CD14-positive monocyte (primary cell): Measurements from ENCODE around the gene FN1. TPM values are rescaled to one million over a fixed set of nuclear protein-coding genes. Genes with fewer than 3 reads are reported as not detected.

ENCODE experiments used
- DNase-seq, 3 donors: peaks; one replicate each; pipeline ENCODE4 v3.0.0-alpha.2; 2011 to 2022
- H2AFZ ChIP-seq: 2 replicates; pipeline ENCODE4 v1.6.0; 2012; ENCODE audit warnings: mild to moderate bottlenecking, low read depth, low read length, inconsistent platforms; ENCODE audit not compliant: insufficient read depth, poor library complexity, severe bottlenecking
- H3K27ac ChIP-seq, 2 donors: 1 replicate in 1 of 2; 2 replicates in 1 of 2; pipeline ENCODE4 v1.5.1; 2012 to 2013; ENCODE audit warnings: low read length in 2 of 2, control low read depth in 1 of 2, inconsistent platforms in 1 of 2, low read depth in 1 of 2, mild to moderate bottlenecking in 1 of 2
- H3K27me3 ChIP-seq, 2 donors: one replicate each; pipeline versions ENCODE4 v1.6.0 to v1.6.1; 2011 to 2013; ENCODE audit warnings: low read length in 2 of 2; ENCODE audit not compliant: control insufficient read depth in 2 of 2, insufficient read depth in 2 of 2
- H3K36me3 ChIP-seq, 2 donors: replicated peaks in 1 of 2; 1 replicate in 1 of 2; 2 replicates in 1 of 2; pipeline versions ENCODE4 v1.5.1 to v1.6.1; 2012 to 2013; ENCODE audit warnings: low read length in 2 of 2, control low read depth in 1 of 2, inconsistent platforms in 1 of 2, mild to moderate bottlenecking in 1 of 2; ENCODE audit not compliant: insufficient read depth in 2 of 2, control insufficient read depth in 1 of 2
- H3K4me1 ChIP-seq, 2 donors: 1 replicate in 1 of 2; 2 replicates in 1 of 2; pipeline versions ENCODE4 v1.5.1 to v1.6.1; 2012 to 2013; ENCODE audit warnings: low read length in 2 of 2, control low read depth in 1 of 2, inconsistent platforms in 1 of 2, mild to moderate bottlenecking in 1 of 2, moderate library complexity in 1 of 2; ENCODE audit not compliant: insufficient read depth in 2 of 2, control insufficient read depth in 1 of 2
- H3K4me2 ChIP-seq: replicated peaks from 2 replicates; pipeline ENCODE3; 2012; ENCODE audit warnings: low read length, moderate library complexity, mild to moderate bottlenecking; ENCODE audit not compliant: poor library complexity, severe bottlenecking; ENCODE audit errors: extremely low read depth
- H3K4me3 ChIP-seq, 3 experiments: fragments of 200-600 bp in 1 of 3; sonication (generic) in 1 of 3; replicated peaks in 1 of 3; 1 replicate in 2 of 3; 2 replicates in 1 of 3; pipeline ENCODE4 v1.5.1; 2011 to 2013; ENCODE audit warnings: low read length in 3 of 3, mild to moderate bottlenecking in 3 of 3, control low read depth in 2 of 3, low read depth in 2 of 3, inconsistent platforms in 1 of 3, moderate library complexity in 1 of 3
- H3K79me2 ChIP-seq: 2 replicates; pipeline ENCODE4 v1.6.0; 2012; ENCODE audit warnings: mild to moderate bottlenecking, control low read depth, inconsistent platforms, low read length, moderate library complexity; ENCODE audit not compliant: insufficient read depth
- H3K9ac ChIP-seq: 2 replicates; pipeline ENCODE4 v1.6.0; 2017; ENCODE audit warnings: low read length, mild to moderate bottlenecking; ENCODE audit not compliant: insufficient read depth, poor library complexity, severe bottlenecking
- H3K9me3 ChIP-seq, 2 donors: replicated peaks in 1 of 2; 1 replicate in 1 of 2; 2 replicates in 1 of 2; pipeline versions ENCODE4 v1.5.1 to v1.6.1; 2012 to 2013; ENCODE audit warnings: low read length in 2 of 2, control low read depth in 1 of 2; ENCODE audit not compliant: control insufficient read depth in 1 of 2, insufficient read depth in 1 of 2
- H4K20me1 ChIP-seq: 2 replicates; pipeline ENCODE4 v1.6.0; 2012; ENCODE audit warnings: mild to moderate bottlenecking, low read length, control low read depth, moderate library complexity; ENCODE audit not compliant: insufficient read depth
- H3K27ac Mint-ChIP-seq, 7 donors: one replicate each; pipeline ENCODE4 v1.8.0; 2020; ENCODE audit warnings: mild to moderate bottlenecking in 7 of 7, mixed read lengths in 7 of 7, moderate library complexity in 6 of 7, inconsistent platforms in 2 of 7
- H3K27me3 Mint-ChIP-seq, 3 donors: one replicate each; pipeline ENCODE4 v1.8.0; 2021 to 2022; ENCODE audit warnings: low read depth in 3 of 3, mild to moderate bottlenecking in 3 of 3, mixed read lengths in 3 of 3, moderate library complexity in 3 of 3, inconsistent platforms in 1 of 3
- H3K36me3 Mint-ChIP-seq, 2 donors: one replicate each; pipeline ENCODE4 v1.8.0; 2020; ENCODE audit warnings: mixed read lengths in 2 of 2, inconsistent platforms in 1 of 2, mild to moderate bottlenecking in 1 of 2
- H3K4me1 Mint-ChIP-seq: one replicate; pipeline ENCODE4 v1.8.0; 2020; ENCODE audit warnings: mild to moderate bottlenecking, mixed read lengths
- H3K4me3 Mint-ChIP-seq, 2 donors: one replicate each; pipeline ENCODE4 v1.8.0; 2020; ENCODE audit warnings: mild to moderate bottlenecking in 2 of 2, mixed read lengths in 2 of 2, moderate library complexity in 1 of 2
- H3K9me3 Mint-ChIP-seq, 7 donors: one replicate each; pipeline ENCODE4 v1.8.0; 2020 to 2022; ENCODE audit warnings: mixed read lengths in 7 of 7, mild to moderate bottlenecking in 6 of 7, moderate library complexity in 6 of 7, inconsistent platforms in 2 of 7
- WGBS: methylation state at CpG from one replicate; pipeline ENCODE4 v1.1.5; 2013; ENCODE audit warnings: missing lambda C conversion rate; ENCODE audit not compliant: insufficient coverage; 5-methylcytosine and 5-hydroxymethylcytosine counted together
- intact Hi-C, 2 donors: fragments of 100-400 bp; cut with micrococcal nuclease; formaldehyde crosslinking; loops; one replicate each; pipeline versions ENCODE4 v1.15.0 to v1.15.1; 2023
- polyA plus RNA-seq, 3 donors: library from polyadenylated mRNA; depleted of rRNA in 1 of 3; unstranded in 2 of 3; stranded (reverse) in 1 of 3; fragments of 300-500 nt in 2 of 3; fragments of >200 nt in 1 of 3; fragmentation: Illumina TruSeq in 2 of 3; gene quantifications; 1 replicate in 2 of 3; 2 replicates in 1 of 3; pipeline ENCODE4 v1.2.3, GENCODE V29; 2012 to 2021
- TF ChIP-seq, protein P1 (sequence below): fragments of 200-600 bp; IDR thresholded peaks from one replicate; pipeline ENCODE4 v1.8.0; 2022; ENCODE audit warnings: antibody characterized with exemption, mild to moderate bottlenecking

The FN1 gene
- polyA plus RNA-seq, 3 donors: 0.21 to 0.72 (median 0.23) TPM

DNA sequence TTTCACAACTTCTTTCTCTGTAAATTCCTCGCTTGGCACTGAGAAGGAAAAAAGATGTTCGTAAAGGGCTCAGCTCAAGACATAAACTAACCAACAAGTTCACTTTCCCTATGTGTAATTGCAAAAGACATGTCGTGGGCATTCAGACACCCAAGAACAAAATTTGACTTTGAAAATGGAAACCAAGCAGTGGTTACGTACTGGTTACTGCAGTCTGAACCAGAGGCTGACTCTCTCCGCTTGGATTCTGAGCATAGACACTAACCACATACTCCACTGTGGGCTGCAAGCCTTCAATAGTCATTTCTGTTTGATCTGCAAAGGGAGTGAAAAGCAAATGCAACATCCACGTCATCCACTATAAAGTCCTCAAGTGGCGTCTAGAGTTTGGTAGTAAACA lies 53.9 kb downstream of the FN1 start:
- no peaks in the 10 kb centered on the region for H3K36me3 ChIP-seq
- no peak overlapping the region for H2AFZ ChIP-seq
- DNase-seq: no peak
- TF ChIP-seq, protein P1, sequence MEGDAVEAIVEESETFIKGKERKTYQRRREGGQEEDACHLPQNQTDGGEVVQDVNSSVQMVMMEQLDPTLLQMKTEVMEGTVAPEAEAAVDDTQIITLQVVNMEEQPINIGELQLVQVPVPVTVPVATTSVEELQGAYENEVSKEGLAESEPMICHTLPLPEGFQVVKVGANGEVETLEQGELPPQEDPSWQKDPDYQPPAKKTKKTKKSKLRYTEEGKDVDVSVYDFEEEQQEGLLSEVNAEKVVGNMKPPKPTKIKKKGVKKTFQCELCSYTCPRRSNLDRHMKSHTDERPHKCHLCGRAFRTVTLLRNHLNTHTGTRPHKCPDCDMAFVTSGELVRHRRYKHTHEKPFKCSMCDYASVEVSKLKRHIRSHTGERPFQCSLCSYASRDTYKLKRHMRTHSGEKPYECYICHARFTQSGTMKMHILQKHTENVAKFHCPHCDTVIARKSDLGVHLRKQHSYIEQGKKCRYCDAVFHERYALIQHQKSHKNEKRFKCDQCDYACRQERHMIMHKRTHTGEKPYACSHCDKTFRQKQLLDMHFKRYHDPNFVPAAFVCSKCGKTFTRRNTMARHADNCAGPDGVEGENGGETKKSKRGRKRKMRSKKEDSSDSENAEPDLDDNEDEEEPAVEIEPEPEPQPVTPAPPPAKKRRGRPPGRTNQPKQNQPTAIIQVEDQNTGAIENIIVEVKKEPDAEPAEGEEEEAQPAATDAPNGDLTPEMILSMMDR: no peak
- no peak overlapping the region for H3K9ac ChIP-seq
- Mint-ChIP-seq H3K36me3 (no peaks in the 10 kb centered on the region), H3K4me1 (no peaks in the 10 kb centered on the region), H3K27me3 (peaks cover 1 to 4% (median 2%) of the 10 kb centered on the region in 3 donors), H3K9me3 (peaks cover 0 to 5% (median 0%) of the 10 kb centered on the region in 7 donors), H3K27ac (no peak overlapping the region), H3K4me3 (no peak overlapping the region)
- no peaks in the 10 kb centered on the region for H4K20me1 ChIP-seq
- WGBS: 92% methylated on average over 2 of the region's 7 CpGs
- no peaks in the 10 kb centered on the region for H3K9me3 ChIP-seq
- intact Hi-C loops: no loop called here
- no peaks in the 10 kb centered on the region for H3K79me2 ChIP-seq
- H3K4me3 ChIP-seq: no peak overlapping the region
- H3K27ac ChIP-seq: no peak overlapping the region
- no peak overlapping the region for H3K4me2 ChIP-seq
- no peaks in the 10 kb centered on the region for H3K27me3 ChIP-seq
- H3K4me1 ChIP-seq: no peaks in the 10 kb centered on the region

- no peaks in the 10 kb centered on the region for H4K20me1 ChIP-seq
- intact Hi-C loops: no loop called here
- H3K27ac ChIP-seq: no peak overlapping the region
- no peak for DNase-seq
- H3K4me2 ChIP-seq: no peak overlapping the region
- H3K9ac ChIP-seq: no peak overlapping the region
- peaks cover 0 to 3% (median 0%) of the 10 kb centered on the region in 7 donors for H3K9me3 Mint-ChIP-seq
- no peaks in the 10 kb centered on the region for H3K27me3 ChIP-seq
- H3K4me1 ChIP-seq: no peaks in the 10 kb centered on the region
- WGBS: 87% methylated on average over 4 of the region's 7 CpGs
- H3K9me3 ChIP-seq: no peaks in the 10 kb centered on the region
- no peaks in the 10 kb centered on the region for H3K4me1 Mint-ChIP-seq
- no peaks in the 10 kb centered on the region for H3K36me3 Mint-ChIP-seq
- no peaks in the 10 kb centered on the region for H3K36me3 ChIP-seq
- no peaks in the 10 kb centered on the region for H3K79me2 ChIP-seq
- no peak overlapping the region for H3K4me3 ChIP-seq
- no peak overlapping the region for H2AFZ ChIP-seq
- TF ChIP-seq, protein P1: no peak
- no peak overlapping the region for H3K4me3 Mint-ChIP-seq
- H3K27ac Mint-ChIP-seq: no peak overlapping the region
- H3K27me3 Mint-ChIP-seq: peaks cover 0 to 4% (median 0%) of the 10 kb centered on the region in 3 donors
These were observed 55.2 kb downstream of the FN1 start for GRCh38 chr2:215380699-215381098.
